Activated T-cell treated with anti-CD3 and anti-CD28 coated beads for 24 hours (primary cell): Measurements from ENCODE around the gene WDR62.

ENCODE experiments used
- DNase-seq: peaks from one replicate; pipeline ENCODE4 v3.0.0-alpha.2; 2020; ENCODE audit warnings: low read depth

Gene WDR62

DNA sequence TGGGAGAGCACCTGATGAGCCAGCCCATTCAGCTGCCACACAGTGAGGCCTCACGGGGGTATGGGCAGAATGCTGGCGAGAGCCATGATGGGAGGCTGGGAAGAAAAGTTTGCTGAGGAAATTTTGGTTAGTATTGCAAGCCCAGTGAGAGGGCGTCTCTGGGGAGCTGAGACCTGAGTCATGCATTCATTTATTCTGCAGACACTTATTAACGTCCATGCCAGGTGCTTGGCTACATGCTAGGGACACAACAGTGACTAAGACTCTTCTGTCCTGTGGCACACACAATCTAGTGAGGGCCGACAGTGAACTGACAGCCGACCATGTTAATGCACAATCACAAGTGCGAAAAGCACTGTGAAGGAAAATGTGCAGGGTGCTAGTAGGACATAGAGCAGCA lies 27.2 kb downstream of the WDR62 start:
- no peak for DNase-seq

DNA sequence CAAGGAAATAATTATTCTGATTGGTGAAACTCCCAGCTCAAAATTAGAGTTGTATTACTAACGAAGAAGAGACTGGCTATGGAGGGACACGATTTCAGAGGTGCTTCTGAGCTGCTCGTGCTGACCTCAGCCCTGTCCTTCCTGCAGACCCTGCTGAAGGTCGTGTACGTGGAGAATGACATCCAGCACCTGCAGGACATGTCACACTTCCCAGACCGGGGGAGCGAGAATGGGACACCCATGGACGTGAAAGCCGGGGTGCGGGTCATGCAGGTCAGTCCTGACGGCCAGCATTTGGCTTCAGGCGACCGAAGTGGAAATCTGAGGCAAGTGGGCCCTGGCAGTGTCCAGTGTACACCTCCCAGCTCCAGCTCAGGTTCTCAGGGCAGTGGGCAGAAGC lies 28.2 kb downstream of the WDR62 start:
- no peak for DNase-seq

DNA sequence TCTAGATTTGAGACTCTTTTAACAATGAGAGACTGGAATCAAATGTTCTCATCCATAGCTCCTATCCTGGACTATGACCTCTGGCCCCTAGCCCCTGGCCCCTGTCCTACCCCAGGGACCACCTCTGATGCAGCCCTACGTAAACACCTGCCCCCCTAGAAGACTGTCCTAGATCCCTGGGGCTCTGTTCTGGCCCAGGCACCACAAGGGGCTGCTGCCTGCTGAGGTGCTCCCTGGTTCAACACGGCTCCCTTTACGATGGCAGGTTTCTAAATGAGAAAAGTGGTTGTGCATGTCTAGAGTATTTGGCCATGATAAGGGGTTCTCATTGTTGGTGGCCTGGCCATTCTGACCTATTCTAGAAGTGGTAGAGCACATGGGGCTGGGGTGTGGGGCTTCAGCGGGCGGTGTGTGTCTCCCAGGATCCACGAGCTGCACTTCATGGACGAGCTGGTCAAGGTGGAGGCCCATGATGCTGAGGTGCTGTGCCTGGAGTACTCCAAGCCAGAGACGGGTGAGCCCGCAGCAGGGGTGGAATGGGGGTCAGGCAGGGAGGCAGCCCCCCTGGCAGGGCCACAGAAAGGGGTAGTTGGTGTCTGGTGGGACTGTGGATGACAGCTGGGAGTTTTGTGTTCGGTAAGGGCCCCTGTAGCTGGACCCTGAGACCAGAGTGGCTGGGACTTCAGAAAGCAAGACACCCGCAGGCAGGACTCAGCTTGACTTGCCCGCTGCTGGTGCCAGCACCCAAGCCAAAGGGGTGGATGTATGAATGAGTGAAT lies 29.7 kb downstream of the WDR62 start:
- no peak for DNase-seq

DNA sequence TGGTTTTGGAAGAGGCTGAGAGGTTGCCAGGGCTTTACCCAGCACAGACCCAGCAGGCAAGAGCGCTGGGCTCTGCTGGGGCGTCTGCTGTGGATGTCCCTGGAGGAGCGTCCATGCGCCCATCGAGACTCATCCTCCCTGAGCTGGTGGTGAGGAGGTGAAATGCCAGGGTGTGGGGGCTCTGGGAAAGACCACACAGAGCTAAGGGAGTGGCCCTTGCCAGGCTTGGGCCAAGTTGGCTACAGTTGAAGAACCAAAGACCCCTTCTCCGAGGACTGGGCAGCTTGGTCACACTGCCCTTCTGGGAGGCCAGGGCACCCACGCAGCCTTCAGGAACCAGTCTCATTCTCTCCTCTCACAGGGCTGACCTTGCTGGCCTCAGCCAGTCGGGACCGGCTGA lies 31.6 kb downstream of the WDR62 start:
- DNase-seq: no peak

DNA sequence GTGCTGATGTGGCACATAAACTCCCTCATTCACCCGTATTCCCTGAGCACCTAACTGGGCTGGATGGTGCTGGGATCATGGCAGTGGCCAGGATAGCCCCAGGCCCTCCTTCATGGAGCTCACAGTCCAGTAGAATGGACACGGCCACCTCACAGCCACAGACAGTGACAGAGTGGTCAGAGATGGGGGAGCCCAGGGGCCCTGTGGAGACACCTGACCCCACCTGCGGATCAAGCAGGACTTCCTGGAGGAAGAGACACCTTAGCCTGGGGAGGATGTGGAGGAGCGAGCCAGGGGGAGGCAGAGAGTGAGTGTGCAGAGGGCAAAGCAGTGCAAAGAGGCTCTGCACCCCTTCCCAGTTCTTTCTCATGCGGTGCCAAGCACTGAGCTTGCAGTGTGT lies 35.1 kb downstream of the WDR62 start:
- no peak for DNase-seq

DNA sequence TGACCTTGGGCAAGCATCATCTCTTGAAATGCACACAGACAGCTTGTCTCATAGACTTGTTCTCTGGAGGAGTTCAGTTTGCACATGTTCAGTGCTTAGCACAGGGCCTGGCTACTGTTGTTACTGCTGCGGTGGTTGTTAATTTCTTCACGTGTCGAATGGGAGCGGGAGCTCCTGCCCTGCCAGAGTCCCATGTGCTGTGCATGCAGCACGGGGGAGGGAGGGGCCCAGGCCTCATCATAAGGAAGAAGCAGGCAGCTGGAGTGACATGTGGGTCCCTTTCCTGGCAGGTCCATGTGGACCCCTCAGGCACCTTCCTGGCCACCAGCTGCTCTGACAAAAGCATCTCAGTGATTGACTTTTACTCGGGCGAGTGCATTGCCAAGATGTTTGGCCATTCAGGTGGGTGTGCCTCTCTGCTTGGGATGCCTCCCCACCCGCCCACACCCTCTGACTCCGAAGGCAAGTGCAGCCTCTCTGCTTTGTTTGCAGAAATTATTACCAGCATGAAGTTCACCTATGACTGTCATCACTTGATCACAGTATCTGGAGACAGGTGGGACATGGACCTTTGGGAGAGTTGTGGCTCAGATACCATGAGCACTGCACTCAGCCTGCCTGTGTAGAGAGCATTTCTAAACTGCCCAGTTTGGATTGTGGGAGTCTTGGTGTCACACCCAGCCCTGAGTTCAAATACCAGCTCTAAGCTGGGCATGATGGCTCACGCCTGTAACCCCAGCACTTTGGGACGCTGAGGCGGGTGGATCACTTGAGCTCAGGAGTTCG lies 36.4 kb downstream of the WDR62 start:
- no peak for DNase-seq

DNA sequence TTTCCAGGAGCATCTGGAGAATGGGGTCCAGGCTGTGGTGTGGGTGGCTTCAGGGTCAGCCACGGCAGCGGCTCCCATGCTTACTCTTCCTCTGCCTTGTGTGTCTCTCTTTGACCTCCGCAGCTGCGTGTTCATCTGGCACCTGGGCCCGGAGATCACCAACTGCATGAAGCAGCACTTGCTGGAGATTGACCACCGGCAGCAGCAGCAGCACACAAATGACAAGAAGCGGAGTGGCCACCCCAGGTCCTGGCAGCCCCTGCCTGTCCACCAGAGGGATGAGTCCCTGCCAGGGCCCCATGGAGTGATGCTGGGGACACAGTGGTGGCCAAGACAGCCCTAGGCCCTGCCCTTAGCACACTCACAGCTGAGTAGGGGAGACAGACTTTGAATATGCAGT lies 37.9 kb downstream of the WDR62 start:
- DNase-seq: no peak

DNA sequence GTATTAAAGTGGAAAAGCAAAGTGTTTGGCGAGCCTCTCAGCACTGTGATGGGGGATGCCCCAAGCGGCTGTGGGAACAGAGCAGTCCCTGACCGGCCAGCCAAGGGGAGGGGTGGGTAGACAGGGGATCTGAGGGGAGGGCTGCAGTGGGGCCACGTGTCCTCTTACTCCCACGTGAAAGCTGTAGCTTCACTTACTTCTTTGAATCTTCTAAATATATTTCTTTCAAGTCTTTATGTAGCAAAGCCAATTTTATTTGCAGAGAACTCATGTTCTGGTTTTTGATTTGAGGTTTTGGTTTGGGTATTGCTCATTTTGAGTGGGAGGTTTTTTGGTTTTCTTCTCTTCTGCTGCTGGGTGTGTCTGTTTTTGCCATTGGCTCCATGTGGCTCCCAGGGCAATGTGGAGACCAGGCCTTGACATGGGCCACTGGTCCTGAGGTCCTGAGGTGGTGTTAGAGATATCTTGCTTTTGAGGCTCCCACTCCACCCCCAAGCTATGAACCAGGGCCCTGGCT lies 38.5 kb downstream of the WDR62 start:
- no peak for DNase-seq

DNA sequence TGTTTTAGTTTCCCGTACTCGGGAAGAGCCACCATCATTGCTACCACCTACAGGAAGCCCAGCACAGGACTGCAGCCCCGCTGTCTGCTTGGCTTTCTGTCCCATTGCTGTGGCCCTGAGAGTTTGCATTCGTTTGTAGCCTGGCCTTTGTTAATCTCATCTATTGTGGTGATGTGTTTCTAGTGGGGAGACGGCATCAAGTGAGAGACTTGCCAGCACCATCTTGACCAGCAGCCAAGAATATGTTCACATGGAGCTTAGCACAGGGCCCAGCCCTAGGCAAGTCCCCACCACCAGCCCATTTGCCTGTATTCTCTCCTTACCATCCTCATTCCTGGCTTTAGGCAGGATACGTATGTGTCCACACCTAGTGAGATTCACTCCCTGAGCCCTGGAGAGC lies 39.0 kb downstream of the WDR62 start:
- no peak for DNase-seq

DNA sequence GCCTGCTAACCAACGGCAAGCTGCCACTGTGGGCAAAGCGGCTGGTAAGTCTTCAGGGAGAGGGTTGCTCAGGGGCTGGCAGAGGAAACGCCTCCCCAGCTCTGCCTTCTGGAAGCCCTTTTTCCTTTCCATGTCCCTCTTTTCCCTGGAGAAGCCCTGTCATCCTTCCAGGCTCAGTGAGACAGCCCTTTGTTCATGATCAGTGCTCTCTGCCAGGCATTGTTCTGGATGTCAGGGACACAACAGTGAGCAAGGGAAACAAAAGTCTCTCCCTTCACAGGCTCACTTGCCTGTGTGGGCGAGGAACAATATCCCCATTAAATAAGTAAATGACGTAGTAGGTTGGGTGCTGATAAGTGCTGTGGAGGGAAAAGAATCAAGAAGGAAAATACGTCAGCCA lies 42.3 kb downstream of the WDR62 start:
- DNase-seq: no peak

DNA sequence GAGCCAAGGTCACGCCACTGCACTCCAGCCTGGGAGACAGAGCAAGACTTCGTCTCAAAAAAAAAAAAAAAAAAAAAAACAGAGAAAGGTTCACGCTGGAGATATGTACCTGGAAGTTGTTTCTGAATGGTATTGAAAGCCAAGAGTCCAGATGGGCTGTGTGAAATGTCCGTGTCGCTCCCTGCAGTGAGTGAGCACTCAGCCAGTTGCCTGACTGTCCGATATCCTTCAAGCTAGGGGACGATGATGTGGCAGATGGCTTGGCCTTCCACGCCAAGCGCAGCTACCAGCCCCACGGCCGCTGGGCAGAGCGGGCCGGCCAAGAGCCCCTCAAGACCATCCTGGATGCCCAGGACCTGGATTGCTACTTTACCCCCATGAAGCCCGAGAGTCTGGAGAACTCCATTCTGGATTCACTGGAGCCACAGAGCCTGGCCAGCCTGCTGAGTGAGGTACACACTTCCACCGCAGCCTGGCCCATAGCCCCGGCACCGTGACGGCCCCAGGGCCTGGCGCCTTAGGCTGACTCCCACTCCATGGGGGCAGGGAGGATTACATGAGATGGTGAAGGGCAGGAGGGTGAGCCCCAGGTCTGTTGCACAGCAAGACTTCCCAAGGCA lies 44.6 kb downstream of the WDR62 start:
- DNase-seq: no peak

DNA sequence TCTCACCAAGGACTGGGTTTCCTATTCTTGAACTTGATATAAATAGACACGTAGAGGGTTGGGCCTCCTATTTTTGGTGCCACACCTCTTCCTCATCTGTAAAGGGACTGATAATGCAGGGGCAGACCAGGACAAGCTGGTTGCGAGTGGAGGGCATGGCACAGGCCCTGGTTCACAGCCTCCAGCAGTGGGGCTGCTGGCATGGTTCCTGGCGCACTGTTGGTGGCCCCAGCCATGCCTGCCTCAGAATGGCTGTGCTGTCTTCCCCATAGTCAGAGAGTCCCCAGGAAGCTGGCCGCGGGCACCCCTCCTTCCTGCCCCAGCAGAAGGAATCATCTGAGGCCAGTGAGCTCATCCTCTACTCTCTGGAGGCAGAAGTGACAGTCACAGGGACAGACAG lies 45.8 kb downstream of the WDR62 start:
- no peak for DNase-seq

DNA sequence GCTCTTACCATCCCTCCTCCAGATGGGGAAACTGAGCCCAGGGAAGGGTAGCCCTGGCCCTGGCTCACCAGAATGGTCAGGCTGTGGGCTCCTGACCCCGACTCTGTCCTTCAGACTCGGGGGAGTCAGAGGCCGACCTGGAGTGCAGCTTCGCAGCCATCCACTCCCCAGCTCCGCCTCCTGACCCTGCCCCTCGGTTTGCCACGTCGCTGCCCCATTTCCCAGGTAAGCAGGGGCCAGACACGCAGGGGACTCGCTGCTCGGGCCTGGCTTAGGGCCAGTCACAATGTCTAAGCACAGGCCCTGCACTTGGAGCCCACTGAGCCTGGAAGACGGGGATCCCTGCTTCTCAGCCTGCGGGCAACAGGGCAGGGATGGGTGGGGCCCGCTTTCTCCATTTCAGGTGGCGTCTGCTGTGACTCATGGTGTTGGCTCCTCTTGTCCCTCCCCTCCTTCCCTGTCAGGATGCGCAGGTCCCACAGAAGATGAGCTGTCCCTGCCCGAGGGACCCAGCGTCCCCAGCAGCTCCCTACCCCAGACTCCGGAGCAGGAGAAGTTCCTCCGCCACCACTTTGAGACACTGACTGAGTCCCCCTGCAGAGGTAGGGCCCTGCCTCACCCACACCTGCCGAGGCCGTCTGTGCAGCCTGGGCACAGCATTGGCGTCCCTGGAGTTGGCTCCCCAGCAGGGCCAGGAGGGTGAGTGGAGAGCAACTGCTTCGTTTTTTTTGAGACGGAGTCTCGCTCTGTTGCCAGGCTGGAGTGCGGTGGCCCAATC lies 47.0 kb downstream of the WDR62 start:
- no peak for DNase-seq

DNA sequence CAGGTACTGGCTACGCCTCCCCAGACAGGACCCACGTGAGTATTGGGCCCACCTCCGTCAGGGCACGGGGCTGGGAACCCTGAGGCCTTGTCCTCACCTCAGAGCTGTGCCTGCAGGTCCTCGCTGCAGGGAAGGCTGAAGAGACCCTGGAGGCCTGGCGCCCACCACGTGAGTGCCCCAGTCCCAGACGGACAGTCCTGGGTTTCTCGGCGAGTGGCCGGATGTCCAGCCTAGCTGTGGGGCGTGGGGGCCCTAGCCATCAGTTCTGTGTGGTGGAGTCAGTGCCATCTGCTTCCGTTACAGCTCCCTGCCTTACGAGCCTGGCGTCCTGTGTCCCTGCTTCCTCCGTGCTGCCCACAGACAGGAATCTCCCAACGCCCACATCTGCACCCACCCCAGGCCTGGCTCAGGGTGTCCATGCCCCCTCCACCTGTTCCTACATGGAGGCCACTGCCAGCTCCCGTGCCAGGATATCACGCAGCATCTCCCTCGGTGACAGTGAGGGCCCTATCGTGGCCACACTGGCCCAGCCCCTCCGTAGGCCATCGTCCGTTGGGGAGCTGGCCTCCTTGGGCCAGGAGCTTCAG lies 48.4 kb downstream of the WDR62 start:
- DNase-seq: no peak

DNA sequence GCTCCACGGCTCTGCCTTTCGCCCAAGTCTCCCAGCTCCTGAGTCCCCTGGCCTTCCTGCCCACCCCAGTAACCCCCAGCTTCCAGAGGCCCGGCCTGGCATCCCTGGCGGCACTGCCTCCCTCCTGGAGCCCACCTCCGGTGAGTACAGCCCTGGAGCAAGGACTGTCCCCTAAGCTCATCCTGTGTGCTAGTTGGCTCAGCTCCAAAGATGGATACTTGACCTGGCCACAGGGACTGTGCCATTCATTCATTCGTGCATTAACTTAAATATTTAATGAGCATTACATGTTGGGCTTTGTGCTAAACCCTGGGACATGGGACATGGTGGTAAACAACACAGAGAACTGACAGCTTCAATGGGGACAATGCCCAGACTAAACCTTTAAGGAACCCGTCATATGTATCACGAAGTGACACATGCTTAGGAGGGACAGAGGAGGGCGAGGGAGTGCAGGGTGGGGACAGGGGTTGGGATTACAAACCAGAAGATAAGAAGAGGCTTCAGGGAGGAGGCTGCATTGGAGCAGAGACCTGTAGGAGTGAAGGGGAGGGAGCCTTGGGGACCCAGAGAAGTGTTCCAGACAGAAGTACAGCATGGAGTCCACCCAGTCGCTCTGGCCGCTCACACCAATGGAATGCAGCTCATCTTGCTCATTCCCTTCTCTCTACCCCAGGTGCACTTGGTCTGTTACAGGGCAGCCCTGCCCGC lies 49.3 kb downstream of the WDR62 start:
- no peak for DNase-seq

DNA sequence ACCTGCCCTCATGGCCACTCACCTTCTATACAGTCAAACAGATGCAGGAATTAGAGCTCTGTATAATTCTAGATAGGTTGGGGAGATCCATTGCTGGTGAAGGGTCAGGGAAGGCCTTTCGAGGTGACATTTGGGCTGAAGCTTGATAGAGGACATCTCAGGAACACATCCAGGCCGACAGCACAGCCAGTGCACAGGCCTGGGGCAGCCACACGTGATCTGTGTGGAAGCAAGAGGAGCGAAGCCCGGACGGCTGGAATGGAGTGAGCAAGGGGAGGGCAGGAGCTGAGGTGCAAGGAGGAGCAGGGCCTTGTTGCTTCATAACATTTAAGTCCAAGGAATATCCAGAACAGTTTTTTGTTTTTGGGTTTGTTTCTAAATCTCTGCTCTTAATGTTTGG lies 51.7 kb downstream of the WDR62 start:
- no peak for DNase-seq

DNA sequence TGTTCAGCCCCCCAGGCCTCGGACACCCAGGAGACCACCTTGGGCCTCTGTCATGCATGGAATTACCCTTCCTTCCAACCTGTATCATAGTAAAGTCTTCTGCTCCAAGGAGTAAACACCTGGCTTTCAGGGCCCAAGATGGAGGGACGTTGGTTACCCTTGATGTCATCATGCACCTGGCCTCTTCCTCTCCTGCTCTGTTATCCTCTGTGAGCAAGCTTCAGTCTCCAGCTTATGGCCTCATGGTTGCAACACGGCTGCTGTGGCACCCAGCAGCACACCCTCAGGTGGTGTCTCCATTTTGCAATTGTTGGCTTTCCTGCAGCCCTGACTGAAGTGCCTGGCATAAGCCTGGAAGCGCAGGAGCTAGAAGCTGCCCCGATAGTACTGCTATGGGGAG lies 52.3 kb downstream of the WDR62 start:
- no peak for DNase-seq

DNA sequence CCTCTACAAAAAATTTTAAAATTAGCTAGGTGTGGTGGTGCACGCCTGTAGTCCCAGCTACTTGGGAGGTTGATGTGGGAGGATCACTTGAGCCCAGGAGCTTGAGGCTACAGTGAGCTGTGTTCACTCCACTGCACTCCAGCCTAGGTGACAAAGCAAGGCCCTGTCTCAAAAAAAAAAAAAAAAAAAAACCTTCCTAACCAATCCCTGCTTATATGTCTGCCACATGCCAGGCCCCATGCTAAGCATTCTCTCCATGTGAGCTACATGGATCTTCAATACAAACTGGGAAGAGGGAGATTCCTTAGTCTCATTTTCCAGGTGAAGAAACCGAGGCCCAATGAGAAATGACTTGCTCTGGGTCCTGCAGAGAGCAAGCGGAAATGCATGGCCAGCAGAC lies 54.0 kb downstream of the WDR62 start:
- DNase-seq: no peak

DNA sequence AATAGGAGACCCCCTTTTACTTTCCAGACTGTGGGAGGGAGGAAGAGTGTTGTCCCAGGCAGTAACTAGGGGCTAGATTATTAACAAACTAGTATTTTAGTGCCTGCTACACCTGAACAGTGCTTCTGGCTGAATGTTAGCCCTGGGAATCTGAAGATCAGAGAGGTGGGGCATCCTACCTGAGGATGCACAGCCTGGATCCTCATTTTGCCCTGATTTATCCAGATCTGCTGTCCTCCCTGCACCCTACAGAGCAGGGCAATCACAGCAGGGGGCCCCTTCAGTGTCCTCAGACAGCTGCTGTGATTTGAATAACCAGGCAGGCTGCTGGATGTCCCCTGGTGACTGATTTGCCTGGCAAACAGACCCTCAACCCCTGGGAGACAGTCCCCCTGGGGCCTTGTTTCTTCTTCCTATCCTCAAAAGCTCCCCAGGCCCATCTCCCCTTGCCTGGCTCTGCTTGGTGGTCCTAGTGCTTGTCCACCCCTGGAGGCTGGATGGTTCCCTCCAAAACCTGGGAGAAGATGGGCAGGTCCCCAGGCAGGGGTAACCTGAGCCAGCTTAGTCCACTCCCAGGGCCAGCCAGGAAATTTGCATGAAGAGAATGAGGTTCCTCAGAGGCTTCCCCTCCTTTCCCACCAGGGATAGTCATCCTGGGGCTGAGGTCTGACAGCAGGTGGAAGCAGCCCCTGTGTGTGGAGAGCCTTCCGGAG lies 55.9 kb downstream of the WDR62 start, which contains the start of gene OVOL3:
Gene OVOL3, plus strand, starts transcription at position 657 of the 713 bp plus-strand sequence. CDS start 60 bp downstream, outside the sequence.
- DNase-seq: no peak

DNA sequence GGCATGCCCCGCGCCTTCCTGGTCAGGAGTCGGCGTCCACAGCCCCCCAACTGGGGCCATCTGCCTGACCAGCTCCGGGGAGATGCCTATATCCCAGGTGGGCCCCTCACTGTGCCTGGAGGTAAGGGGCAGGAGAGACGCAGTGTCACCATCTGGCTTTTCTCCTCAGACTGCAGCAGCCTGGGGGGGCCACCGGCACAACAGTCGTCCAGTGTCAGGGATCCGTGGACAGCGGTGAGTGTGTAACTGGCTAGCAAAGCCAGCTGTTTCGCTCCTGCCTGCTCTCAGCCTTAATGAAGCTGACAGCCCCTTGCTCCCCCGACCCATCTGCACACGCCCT lies 56.5 kb downstream of the WDR62 start:
- no peak for DNase-seq

DNA sequence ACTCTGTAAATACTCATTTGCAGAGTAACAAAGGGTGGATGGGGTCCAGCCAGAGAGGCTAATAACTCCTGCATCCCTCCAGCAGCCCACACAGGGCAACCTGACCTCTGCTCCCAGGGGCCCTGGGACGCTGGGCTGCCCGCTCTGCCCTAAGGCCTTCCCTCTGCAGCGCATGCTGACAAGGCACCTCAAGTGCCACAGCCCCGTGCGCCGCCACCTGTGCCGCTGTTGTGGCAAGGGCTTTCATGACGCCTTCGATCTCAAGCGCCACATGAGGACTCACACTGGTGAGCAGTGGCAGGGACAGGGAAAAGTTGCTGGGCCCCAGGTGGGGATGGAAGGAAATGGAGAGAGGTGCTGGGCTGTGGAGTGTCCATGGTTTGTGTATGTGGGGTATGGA lies 58.0 kb downstream of the WDR62 start:
- no peak for DNase-seq
